ENCODE measurements around the gene OR1J1.

The OR1J1 gene

GRCh38 chr9:122466456-122466855 lies 11.3 kb downstream of the OR1J1 start:
- no peak for DNase-seq (ENCODE audit: extremely low read depth, low read depth)
- no peak for TF ChIP-seq CTCF (IDR thresholded peaks at IDR 0.05; ENCODE audit: low read depth, low read length, missing control alignments)
- H3K4me3 ChIP-seq (replicated peaks; ENCODE audit: low read depth, low read length): no peak overlapping the region

GRCh38 chr9:122464633-122465567 lies 12.8 kb downstream of the OR1J1 start:
- peak; percentile 82 for TF ChIP-seq CTCF (IDR thresholded peaks at IDR 0.05; ENCODE audit: low read depth, low read length, missing control alignments)
- peak overlapping the region; percentile 28 for H3K4me3 ChIP-seq (replicated peaks; ENCODE audit: low read depth, low read length)
- DNase-seq (ENCODE audit: extremely low read depth, low read depth): peak; percentile 80

- TF ChIP-seq CTCF (IDR thresholded peaks at IDR 0.05; ENCODE audit: low read depth, low read length, missing control alignments): peak; percentile 38
- H3K4me3 ChIP-seq (replicated peaks; ENCODE audit: low read depth, low read length): peak overlapping the region; percentile 28
- no peak for DNase-seq (ENCODE audit: extremely low read depth, low read depth)
Observed at GRCh38 chr9:122463828-122464632, 13.7 kb downstream of the OR1J1 start.

GRCh38 chr9:122457787-122458186 lies 19.9 kb downstream of the OR1J1 start:
- no peak for TF ChIP-seq CTCF (IDR thresholded peaks at IDR 0.05; ENCODE audit: low read depth, low read length, missing control alignments)
- DNase-seq (ENCODE audit: extremely low read depth, low read depth): no peak
- no peak overlapping the region for H3K4me3 ChIP-seq (replicated peaks; ENCODE audit: low read depth, low read length)

- DNase-seq (ENCODE audit: extremely low read depth, low read depth): no peak
- TF ChIP-seq CTCF (IDR thresholded peaks at IDR 0.05; ENCODE audit: low read depth, low read length, missing control alignments): no peak
- no peak overlapping the region for H3K4me3 ChIP-seq (replicated peaks; ENCODE audit: low read depth, low read length)
Observed at GRCh38 chr9:122456123-122456522, 21.6 kb downstream of the OR1J1 start.

- TF ChIP-seq CTCF (IDR thresholded peaks at IDR 0.05; ENCODE audit: low read depth, low read length, missing control alignments): no peak
- DNase-seq (ENCODE audit: extremely low read depth, low read depth): no peak
- H3K4me3 ChIP-seq (replicated peaks; ENCODE audit: low read depth, low read length): no peak overlapping the region
Observed at GRCh38 chr9:122453677-122454135, 24.0 kb downstream of the OR1J1 start.

Data from HFF-Myc (cell line).